Activated gamma-delta T cell (primary cell): Measurements from ENCODE around the gene TNFAIP6.
A peak's percentile ranks its signal among the peaks of the same experiment; 100 is the strongest.

Experiments
- DNase-seq: peaks from one replicate; lab custom pipeline; 2025; lab: John Stamatoyannopoulos, UW

The TNFAIP6 gene

DNA sequence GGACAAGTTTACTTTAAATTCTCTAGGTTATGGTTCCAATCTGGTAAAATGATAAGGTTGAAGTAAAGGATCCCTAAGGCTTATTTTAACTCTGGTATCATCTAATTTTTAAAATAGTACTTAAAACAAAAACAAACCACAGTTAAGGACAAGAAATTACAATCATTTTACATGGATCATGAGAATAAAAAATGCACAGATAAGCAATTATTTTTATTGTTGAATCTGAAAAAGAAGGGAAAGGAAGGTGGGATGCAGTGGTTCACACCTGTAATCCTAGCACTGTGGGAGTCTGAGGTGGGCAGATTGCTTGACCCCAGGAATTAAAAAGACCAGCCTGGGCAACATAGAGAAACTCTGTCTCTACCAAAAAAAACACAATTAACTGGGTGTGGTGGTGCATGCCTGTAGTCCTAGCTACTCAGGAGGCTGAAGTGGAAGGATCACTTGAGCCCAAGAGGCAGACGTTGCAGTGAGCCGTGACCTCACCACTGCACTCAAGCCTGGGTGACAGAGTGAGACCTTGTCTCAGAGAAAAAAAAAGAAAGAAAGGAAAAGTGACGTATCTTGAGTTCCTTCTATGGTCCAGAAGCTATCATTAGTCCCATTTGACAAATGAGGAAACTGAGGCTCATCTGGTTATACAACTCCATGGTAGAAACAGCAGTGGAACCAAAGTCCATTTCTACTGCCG lies 2.5 kb downstream of the TNFAIP6 start:
- DNase-seq, result no peak

DNA sequence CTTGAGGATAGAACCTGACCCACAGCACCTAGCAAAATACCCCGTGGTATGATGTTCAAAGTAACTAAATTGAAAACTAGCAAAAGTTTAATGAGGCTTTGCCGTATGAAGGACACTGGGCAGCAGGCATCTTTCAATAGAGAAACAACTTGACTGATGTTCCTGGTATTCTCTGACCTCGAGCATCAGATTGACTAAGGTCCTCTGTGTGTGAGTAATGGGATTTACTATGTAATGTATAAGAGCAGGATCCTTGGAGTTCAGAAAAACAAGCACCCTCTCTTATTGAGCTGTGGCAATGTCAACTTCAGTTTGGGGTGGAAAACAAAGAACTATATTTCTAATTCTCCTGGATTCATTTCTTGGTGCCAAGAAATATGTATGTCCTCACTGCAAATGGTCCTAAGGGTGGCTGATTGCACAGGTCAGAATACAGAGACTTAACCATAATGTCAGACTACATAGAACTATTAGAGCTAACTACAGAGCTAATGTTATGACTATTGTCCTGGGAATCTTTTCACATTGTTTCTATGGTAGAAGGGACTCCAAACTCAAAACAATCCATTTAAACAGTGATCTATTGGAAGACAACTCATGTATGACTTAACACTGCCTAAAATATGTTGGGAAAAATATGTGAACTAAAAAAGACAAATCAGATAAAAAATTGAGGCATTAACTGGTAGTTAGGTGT lies 4.4 kb downstream of the TNFAIP6 start:
- DNase-seq, result no peak

DNA sequence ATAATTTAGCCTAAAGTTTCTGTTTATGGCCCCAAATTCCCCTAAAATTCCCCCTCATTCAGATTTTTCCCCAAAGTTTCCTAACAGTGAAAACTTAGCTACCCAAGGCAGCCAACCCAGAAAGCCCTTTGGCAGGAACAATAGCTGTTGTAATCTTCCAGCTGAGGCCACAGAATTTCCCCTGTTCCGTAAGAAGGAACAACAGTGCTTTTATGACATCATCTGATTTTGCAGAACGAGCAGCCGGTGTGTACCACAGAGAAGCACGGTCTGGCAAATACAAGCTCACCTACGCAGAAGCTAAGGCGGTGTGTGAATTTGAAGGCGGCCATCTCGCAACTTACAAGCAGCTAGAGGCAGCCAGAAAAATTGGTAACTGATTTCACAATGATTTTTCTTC lies 6.3 kb downstream of the TNFAIP6 start:
- no peak for DNase-seq

DNA sequence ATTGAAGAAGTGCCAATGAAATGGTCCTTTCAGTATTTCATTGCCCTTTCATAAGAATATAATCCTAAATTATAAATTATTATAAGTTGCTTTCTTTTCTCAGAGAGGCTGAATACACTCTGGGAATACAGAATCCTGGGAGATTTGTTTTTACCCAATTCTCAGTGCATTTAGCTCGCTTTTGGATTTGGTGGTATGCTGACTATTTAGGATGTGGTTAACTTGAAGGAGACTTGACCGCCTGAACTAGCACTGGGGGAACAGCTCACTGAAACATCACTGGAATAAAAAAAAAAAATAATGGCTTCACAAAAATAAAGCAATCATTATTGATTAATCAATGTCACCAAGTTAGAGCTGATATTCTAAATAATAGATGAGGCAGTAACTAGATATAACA lies 10.2 kb downstream of the TNFAIP6 start:
- DNase-seq, result no peak

DNA sequence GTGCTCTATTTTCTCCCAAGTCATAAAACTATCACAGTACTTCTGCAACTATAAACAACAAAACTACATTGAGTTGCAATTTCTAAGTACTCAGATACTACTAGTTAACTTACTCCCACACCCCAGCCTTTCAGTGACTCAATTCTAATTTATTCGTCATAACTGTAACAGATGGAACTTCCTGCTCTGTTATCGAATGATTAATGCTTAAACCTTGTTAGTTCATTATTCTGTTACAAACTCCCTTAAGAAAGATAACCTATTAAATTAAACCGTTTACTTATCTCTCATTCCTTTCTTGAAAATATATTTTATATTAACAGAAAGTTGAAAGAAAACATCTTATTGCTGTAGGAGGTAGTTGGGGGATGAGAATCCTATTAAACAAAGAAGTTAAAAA lies 17.0 kb downstream of the TNFAIP6 start:
- DNase-seq, result no peak

DNA sequence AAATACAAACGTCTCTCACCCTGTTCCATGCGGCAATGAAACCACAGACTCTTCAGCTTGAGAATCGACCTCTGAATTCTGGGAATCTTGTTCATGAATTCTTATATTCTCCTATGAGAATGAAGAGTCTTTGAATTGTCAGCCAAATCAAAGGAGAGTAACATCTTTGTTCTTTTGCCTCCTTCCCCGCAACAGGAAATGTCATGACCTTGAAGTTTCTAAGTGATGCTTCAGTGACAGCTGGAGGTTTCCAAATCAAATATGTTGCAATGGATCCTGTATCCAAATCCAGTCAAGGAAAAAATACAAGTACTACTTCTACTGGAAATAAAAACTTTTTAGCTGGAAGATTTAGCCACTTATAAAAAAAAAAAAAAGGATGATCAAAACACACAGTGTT lies 21.8 kb downstream of the TNFAIP6 start:
- DNase-seq, result no peak

DNA sequence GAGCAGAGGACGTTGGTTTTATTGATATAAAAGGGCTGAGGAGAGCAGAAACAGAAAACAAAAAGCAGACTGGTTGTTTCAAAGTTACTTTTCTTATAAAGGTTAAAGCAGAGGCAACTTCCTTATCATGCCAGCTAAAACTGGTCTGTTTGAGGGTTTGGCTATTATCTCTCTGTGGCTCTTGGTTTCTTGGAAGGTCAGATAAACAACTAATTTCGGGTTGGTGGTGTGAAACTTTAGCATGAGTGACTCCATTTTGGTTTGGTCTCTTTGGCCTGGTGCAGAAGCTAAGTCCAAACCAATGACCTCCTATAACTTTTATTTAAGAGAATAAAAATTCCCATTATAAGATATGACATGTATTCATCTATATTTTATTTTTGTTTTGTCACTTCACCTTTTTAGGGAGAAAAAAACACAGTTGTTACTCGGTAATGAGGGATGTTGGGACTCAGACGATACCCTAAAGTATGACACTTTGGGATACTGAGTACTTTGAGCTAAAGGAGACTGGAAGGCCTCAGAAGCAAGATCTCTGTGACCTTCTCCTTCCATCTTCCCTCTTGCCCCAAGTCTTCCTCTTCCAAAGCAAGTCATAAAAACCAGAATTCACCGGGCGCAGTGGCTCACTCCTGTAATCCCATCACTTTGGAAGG lies 23.3 kb downstream of the TNFAIP6 start:
- no peak for DNase-seq

DNA sequence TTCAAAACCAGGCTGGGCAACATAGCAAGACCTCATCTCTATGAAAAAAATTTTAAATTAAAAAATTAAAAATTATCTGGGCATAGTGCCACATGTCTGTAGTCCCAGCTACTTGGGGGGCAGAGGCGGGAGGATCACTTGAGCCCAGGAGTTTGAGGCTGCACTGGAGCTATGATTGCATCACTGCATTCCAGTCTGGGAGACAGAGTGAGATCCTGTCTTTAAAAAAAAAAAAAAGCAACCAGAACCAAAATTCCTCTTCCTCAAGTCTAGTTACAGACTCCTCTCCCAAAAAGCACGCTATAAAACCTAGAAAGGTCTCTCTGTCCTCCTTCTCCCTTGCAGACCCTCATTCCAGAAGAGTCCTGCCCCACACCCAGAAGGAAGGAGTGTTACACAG lies 23.9 kb downstream of the TNFAIP6 start:
- no peak for DNase-seq

DNA sequence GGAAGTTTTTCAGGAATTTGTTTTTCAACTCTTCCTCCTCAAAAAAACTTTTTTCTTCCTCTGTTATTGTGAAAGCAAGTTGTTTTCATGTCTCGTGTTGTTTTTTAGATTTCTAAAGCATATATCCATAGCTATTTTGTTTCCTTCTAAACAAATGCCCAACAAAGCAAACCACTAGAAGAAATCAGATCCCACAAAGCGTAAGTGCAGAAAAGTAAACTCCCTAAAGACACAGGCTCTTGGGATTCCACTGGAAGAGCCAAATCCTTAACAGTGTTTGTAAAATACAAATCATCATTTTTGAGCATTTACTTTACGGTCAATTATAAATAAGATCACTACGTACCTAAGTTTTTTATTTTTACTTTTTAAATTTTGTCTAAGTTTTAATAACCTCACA lies 30.6 kb downstream of the TNFAIP6 start:
- DNase-seq, result no peak

DNA sequence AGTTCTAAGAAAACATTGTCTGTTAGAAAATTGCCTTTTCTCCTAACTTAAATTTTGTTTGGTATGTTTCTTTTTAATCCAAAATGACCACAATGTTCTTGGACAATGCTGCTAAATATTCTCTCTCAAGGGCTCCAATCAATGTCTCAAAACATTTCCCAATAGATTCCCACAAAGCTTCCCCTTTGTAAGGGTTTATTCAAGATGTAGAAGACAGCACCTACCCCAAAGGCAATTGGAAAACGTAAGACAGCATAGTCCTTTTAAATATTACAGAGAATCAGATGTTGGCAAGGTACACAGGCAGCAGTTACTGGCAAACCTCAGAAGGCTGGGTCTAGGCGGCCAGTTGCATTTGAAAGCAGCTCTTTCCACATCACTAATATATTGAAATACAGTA lies 34.0 kb downstream of the TNFAIP6 start:
- no peak for DNase-seq

DNA sequence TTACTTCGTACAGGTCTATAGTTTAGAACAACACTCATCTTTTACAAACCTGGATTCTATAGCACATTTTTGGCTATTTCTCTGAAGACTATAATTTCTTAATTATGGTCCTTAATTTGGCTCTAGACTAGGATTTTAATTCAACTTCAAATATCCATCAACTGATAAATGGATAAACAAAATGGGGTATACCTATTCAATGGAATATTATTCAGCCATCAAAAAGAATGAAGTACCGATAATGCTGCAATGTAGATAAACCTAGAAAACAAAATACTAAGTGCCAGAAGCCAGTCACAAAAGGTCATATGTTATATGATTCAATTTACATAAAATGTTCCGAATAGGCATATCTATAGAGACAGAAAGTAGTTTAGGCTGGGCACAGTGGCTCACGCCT lies 37.1 kb downstream of the TNFAIP6 start:
- no peak for DNase-seq

DNA sequence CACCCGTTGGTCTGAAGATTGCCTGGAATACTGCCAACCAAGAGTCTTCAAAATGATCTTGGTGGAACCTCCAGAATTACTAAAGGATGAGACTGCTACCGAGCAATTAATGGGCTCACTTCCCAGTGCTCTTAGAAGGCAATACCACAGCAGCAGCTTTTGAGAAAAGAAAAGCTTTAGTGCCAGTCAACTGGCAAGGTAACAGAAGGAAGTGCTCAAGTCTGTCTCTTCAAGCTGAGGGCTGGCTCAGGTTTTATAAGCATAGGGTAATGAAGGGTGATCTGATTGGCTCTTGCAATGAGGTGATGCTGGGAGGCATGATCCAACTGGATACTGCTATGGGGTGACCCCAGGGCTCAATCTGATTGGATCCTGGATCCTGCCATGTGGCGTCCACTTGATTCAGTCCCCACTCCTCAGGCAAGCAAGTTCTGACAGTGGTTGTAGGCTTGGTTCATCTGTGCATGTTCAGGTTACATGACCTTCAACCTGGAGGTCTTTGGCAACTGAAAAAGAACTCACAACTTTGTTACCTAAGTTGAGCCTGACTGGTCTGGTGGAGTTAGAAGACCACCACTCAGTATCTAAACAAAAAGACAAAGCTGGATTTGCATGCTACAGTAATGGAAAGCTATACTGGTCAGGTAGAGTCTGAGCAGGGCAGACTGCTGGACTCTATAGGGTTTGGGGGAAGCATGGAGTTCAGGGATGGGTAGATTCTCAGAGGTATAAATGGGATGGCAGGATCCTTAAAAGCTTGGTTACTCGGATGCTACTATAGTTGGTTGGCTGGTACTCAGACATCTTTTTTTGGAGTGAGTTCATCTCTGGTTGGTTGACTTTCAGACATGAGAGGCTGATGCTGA lies 38.4 kb downstream of the TNFAIP6 start:
- no peak for DNase-seq

DNA sequence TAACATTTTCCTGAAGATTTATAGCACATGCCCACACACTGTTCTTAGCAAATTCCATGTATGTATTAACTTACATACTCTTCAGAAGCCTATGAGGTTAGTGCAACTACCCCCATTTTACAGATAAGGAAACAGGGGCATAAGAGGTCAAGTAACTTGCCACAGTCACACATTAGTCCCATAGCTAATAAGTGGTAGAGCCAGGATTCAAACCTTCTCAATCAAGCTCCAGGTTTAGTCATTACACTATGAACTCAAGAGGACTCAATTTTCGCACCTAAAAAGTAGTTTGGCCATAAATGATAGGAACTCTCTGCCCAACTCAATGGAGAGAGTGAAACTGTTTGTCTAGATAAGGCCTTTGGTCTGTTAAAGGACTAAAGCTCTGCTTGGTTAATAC lies 42.6 kb downstream of the TNFAIP6 start:
- no peak for DNase-seq

DNA sequence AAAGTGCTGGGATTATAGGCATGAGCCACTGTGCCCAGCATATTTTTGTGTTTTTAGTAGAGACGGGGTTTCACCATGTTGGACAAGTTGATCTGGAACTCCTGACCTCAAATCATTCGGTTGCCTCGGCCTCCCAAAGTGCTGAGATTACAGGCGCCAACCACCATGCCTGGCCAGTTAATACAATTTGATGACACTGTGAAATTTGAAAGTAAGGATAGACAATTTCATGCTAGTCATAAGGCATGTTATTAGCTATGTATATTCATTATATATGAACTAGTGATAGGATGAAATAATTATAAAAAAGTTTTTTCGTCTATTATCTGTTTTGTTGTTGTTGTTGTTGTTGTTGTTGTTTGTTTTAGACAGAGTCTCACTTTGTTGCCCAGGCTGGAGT lies 43.8 kb downstream of the TNFAIP6 start:
- no peak for DNase-seq

DNA sequence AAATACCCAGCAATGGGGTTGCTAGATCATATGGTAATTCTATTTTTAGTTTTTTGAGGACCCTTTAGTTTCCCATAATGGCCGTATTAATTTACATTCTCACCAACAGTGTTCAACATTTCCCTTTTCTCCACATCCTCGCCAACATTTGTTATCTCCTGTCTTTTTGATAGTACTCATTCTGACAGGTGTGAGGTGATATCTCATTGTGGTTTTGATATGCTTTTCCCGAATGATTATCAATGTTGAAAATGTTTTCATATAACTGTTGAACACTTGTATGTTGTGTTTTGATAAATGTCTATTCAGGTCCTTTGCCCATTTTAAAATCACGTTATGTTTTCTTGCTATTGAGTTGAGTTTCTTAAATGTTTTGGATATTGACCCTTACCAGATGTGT lies 46.5 kb downstream of the TNFAIP6 start:
- DNase-seq, result no peak

DNA sequence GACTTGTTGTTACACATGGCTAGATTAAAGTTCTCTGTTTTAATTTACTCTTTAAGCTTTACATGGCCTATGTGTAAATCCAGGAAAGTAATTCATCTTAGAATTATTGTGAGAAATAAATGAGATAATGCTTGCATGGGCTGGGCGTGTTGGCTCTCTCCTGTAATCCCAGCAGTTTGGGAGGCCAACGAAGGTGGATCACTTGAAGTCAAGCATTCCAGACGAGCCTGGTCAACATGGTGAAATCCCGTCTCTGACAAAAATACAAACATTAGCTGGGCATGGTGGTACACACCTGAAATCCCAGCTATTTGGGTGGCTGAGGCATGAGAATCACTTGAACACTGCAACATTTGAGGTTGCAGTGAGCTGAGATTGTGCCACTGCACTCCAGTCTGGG lies 48.0 kb downstream of the TNFAIP6 start:
- DNase-seq, result no peak

DNA sequence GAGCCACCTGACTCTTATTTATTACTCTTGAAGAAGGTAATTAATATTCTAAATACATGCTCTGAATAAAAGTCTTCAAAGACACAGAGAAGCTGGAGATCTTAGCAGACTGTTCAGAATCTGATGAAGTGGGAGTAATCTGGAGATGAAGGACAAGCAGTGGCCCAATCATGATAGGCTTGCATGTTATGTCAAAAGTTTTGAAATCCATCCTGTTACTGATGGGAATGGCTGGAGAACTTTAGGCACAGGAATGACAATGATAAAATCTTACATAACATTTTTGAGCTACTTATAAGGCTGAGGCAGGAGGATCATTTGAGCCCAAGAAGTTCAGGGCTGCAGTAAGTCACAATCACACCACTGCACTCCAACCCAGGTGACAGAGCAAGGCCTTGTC lies 49.9 kb downstream of the TNFAIP6 start:
- no peak for DNase-seq

DNA sequence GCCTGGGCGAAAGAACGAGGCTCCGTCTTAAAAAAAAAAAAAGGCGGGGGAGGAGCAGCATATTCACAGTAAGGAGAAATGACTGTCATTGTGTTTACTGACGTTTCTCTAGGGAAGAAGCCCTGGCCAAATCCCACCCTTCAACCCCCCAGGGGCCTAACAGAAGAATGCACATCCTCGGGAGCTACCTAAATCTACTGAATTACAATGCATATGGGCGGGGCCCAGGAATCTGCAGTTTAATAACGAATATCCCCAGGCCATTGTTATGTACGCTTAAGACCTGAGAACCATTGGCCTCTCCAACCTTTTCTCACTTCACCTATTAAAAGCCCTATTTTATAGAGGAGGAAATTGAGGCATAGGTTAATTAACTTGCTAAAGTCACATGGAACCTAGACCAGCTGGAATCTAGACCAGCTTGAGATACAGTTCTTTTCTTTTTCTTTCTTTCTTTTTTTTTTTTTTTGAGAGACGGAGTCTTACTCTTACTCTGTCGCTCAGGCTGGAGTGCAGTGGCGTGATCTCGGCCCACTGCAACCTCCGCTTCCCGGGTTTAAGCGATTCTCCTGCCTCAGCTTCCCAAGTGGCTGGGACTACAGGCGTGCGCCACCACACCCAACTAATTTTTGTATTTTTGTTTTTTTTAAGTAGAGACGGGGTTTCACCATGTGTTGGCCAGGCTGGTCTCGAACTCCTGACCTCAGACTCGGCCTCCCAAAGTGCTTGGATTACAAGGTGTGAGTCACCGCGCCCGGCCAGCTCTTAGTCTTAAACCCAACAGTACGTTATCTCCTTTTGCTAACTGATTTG lies 51.6 kb downstream of the TNFAIP6 start:
- DNase-seq, result no peak

DNA sequence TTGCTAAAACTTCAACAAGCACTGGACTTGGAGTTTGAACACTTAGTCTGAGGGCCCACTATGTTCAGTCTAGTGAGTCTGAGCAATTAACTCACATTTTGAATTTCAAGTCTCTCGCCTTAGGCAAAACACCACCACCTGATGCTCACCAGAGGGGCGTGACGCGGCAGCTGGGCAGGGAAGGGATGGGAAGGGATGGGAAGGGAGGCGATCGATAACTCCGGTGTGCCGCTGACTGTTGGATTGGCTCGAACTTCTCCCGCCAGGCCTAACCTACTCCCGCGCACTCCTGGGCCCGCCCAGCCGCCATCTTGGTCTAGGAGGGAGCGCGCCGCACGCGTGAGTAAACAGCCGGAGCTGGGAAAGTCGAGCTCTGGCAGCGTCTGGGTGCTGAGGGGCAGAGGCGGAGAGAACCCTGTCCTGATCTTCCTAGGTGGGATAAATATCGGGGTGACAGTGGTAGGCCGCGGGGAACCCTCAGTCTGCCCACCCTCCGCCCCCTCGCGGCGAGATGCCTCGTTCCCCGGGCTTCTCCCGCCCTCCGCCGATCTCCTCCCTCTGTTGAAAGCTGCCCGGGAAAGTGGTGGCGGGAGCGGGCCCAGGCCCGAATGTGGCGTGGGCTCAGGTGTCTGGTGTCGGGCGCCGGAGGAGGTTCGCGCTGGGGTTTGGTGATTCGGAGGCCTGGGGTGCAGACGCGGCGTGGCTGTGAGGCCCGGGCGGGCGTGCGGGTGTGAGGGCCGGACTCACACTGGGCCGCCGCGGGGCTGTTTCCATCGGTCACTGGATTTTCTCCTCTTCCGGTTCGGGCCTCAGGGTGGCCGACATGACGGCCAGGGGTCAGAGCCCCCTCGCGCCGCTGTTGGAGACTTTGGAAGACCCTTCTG lies 52.5 kb downstream of the TNFAIP6 start, which contains the start of gene RIF1:
TSS of gene RIF1 (plus strand) at position 302 of the 884 bp plus-strand sequence. CDS start at position 824, 522 bp downstream.
- DNase-seq, result peak; percentile 48

DNA sequence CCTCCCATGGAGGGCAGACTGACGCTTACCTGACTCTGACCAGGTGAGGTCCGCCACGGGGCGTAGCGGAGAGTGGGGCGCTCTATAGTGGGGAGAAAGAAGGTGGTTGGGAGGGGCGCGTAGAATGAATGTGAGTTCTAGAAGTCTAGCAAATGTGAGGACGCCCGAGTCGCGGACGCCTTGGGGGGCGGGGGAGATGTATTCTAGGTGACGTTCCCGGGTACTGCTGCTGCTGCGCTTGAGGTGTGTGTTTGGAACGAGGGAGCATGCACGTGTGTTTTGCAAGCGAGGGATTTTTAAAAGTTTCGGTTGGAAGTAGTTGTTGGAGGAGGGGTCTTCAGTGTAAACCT lies 53.1 kb downstream of the TNFAIP6 start:
- peak; percentile 19 for DNase-seq
